GM13977 (cell line): Measurements from ENCODE around the gene TTF1.

Experiments
- DNase-seq: peaks from one replicate; pipeline ENCODE4 v3.0.0; 2012; ENCODE audit warnings: low spot score
- in situ Hi-C: fragments of 300-500 bp; cut with MboI; formaldehyde crosslinking; loops from one replicate; pipeline ENCODE4 v1.12.0; 2022; ENCODE audit warnings: low sequenced_read_pairs, low pct_unique_long_range_greater_than_20kb, mixed read lengths, inconsistent platforms; ENCODE audit not compliant: unreplicated experiment
- TF ChIP-seq, protein P1 (sequence below): IDR thresholded peaks from 2 replicates; pipeline ENCODE4 v1.5.1; 2012; ENCODE audit warnings: mild to moderate bottlenecking, control low read depth; ENCODE audit not compliant: insufficient read depth; ENCODE audit errors: extremely low read depth, missing control alignments

TTF1 gene

DNA sequence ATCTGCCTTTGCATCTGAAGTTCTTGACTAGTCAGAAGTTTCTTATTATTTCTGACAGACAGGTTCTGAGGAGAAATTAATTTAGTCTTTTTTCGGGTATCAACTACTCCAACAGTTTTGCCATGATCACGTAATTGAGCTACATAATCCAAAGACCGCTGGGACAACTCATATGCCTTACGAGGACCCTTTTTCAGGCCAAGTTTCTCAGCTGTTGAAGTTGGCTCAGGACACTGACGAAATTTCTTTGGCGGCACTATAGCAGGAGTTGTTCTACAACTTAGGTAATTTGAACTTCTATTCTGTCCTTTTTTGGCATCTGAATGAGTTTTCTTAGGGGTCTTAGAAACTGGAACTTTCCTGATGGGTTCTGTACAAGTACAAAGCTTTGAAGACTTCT is 79.1 kb downstream of the TTF1 start:
- TF ChIP-seq, protein P1, sequence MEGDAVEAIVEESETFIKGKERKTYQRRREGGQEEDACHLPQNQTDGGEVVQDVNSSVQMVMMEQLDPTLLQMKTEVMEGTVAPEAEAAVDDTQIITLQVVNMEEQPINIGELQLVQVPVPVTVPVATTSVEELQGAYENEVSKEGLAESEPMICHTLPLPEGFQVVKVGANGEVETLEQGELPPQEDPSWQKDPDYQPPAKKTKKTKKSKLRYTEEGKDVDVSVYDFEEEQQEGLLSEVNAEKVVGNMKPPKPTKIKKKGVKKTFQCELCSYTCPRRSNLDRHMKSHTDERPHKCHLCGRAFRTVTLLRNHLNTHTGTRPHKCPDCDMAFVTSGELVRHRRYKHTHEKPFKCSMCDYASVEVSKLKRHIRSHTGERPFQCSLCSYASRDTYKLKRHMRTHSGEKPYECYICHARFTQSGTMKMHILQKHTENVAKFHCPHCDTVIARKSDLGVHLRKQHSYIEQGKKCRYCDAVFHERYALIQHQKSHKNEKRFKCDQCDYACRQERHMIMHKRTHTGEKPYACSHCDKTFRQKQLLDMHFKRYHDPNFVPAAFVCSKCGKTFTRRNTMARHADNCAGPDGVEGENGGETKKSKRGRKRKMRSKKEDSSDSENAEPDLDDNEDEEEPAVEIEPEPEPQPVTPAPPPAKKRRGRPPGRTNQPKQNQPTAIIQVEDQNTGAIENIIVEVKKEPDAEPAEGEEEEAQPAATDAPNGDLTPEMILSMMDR = no peak
- in situ Hi-C loops = no loop called here

More for the DNA sequence above, 79.1 kb downstream of the TTF1 start:
- no peak for DNase-seq
